ENCODE results near the gene CCDC59. TPM values are rescaled to one million over a fixed set of nuclear protein-coding genes. Genes with fewer than 3 reads are reported as not detected.
A peak's percentile ranks its signal among the peaks of the same experiment; 100 is the strongest.

The CCDC59 gene
- polyA plus RNA-seq (8.5 to 41.9 TPM (median 29.5 TPM) in 3 replicates), polyA minus RNA-seq (2.9 to 5.7 TPM (median 5.3 TPM) in 3 replicates)
- polyA plus RNA-seq (2011; ENCODE audit: low read depth): 117 TPM
- polyA plus RNA-seq (2011; cell fraction: cytosol; rRNA removed): 12.4 and 20.5 TPM in 2 replicates
- polyA plus RNA-seq (2011; cell fraction: nucleus; rRNA removed): 8.2 and 15.2 TPM in 2 replicates
- 36.9 and 38.5 TPM in 2 replicates for polyA plus RNA-seq (2012; ENCODE audit: low replicate concordance)
- polyA minus RNA-seq (2011; cell fraction: cytosol; rRNA and poly(A)+ RNA removed): 10.2 TPM
- polyA minus RNA-seq (2011; cell fraction: nucleus; rRNA and poly(A)+ RNA removed): 1.9 and 4.7 TPM in 2 replicates

DNA sequence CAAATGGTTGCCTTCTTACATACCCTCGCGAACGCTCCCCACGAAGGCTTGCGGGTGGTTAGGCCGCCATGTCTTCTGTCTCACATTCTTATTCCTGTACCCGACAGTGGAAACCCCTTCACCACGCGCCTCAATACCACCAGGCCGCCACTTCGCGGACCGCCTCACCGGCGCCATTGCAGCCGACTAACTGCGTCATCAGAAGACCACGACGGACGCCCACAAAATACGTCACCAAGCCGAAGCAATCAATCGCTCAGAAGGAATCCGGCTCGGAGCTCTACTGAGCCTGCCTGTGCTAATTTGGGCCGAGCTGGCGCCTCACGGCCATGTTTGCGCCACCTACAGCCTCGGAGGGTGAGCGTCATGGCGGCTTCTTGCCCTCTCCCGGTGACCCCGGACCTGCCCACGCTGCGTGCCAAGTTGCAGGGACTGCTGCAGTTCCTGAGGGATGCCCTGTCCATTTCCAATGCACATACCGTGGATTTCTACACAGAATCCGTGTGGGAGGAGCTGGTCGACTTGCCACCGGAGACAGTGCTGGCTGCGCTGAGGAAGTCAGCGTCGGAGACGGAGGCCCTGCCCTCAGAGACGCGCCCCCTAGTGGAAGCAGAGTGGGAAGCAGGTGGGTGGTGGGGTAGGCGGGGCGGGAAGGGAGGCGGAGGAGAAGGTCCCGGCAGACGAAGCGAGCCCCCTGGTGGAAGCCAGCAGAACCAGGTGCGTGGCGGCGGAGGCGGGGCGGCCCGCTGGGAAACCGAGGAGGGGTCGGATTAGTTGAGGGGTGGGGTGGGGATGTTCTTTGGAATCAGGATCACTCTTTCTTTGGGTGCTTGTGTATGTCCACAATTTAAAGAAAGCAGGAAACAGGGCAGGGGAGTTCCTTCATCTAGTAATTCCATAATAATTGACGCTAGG lies at the start of gene CCDC59, which contains the start of gene METTL25:
TSS of gene CCDC59 (minus strand) at position 188 of the 915 bp plus-strand sequence. CDS start at position 177, 11 bp downstream.
TSS of gene METTL25 (plus strand) at position 330 of the 915 bp plus-strand sequence. CDS start at position 367, 37 bp downstream.
- Histone ChIP-seq H3K27me3 (ENCODE audit: control insufficient read depth, extremely low read depth, insufficient read depth, low read length) (no peaks in the 10 kb centered on the region), H3K9me3 (ENCODE audit: control insufficient read depth, low read depth, low read length) (no peaks in the 10 kb centered on the region), H3K4me3 (ENCODE audit: control insufficient read depth in 2 of 3, extremely low read depth in 1 of 3, insufficient read depth in 2 of 3, low read depth in 1 of 3, low read length in 3 of 3) (peak within 1 kb of the TSS; percentile 88 to 99 (median 99)), H3K79me2 (ENCODE audit: control insufficient read depth, insufficient read depth, low read length) (peaks cover 28% of the 10 kb centered on the region), H3K27ac (ENCODE audit: control insufficient read depth, insufficient read depth, low read length) (peak within 1 kb of the TSS; percentile 99), H3K4me2 (ENCODE audit: control insufficient read depth, extremely low read depth, insufficient read depth, low read depth, low read length) (peak within 1 kb of the TSS; percentile 78), H3K9ac (ENCODE audit: control insufficient read depth, extremely low read depth, insufficient read depth, low read length) (peak within 1 kb of the TSS; percentile 99), H2AFZ (ENCODE audit: control insufficient read depth, low read length) (peak within 1 kb of the TSS; percentile 99), H4K20me1 (ENCODE audit: control insufficient read depth, extremely low read depth, insufficient read depth, low read length) (no peaks in the 10 kb centered on the region), H3K36me3 (ENCODE audit: control insufficient read depth in 2 of 2, extremely low read depth in 1 of 2, insufficient read depth in 2 of 2, low read length in 2 of 2) (peaks cover 5 to 6% of the 10 kb centered on the region in 2 experiments), H3K9me1 (ENCODE audit: control insufficient read depth, extremely low read depth, insufficient read depth, low read length) (no peaks in the 10 kb centered on the region), H3K4me1 (ENCODE audit: control insufficient read depth, extremely low read depth, insufficient read depth, low read length) (peaks cover 9% of the 10 kb centered on the region)
- DNase-seq (ENCODE audit: low read depth, low spot score) (peak; percentile 69), FAIRE-seq (peak; percentile 80)
- dilution Hi-C loops (cut with MboI; ENCODE audit: extremely low pct_ligation_motif_present, low sequenced_read_pairs): no loop called here
- TF ChIP-seq EZH2 (IDR thresholded peaks at IDR 0.05; ENCODE audit: low read length): no peak
- TF ChIP-seq CTCF (optimal IDR thresholded peaks at IDR 0.05 in 1 of 3, IDR thresholded peaks at IDR 0.05 in 1 of 3, conservative IDR thresholded peaks at IDR 0.05 in 1 of 3; ENCODE audit: extremely low read depth in 1 of 3, insufficient read depth in 2 of 3, low read length in 3 of 3): peak; percentile 82 to 97 (median 96)

- H3K9me3 ChIP-seq (ENCODE audit: control insufficient read depth, low read depth, low read length): no peaks in the 10 kb centered on the region
- H3K4me3 ChIP-seq (ENCODE audit: control insufficient read depth in 2 of 3, extremely low read depth in 1 of 3, insufficient read depth in 2 of 3, low read depth in 1 of 3, low read length in 3 of 3): no peak overlapping the region
- no peak overlapping the region for H3K4me2 ChIP-seq (ENCODE audit: control insufficient read depth, extremely low read depth, insufficient read depth, low read depth, low read length)
- peaks cover 2% of the 10 kb centered on the region for H3K4me1 ChIP-seq (ENCODE audit: control insufficient read depth, extremely low read depth, insufficient read depth, low read length)
- no peaks in the 10 kb centered on the region for H3K79me2 ChIP-seq (ENCODE audit: control insufficient read depth, insufficient read depth, low read length)
- H4K20me1 ChIP-seq (ENCODE audit: control insufficient read depth, extremely low read depth, insufficient read depth, low read length): no peaks in the 10 kb centered on the region
- no peaks in the 10 kb centered on the region for H3K36me3 ChIP-seq (ENCODE audit: control insufficient read depth in 2 of 2, extremely low read depth in 1 of 2, insufficient read depth in 2 of 2, low read length in 2 of 2)
- dilution Hi-C loops (cut with MboI; ENCODE audit: extremely low pct_ligation_motif_present, low sequenced_read_pairs): no loop called here
- DNase-seq (ENCODE audit: low read depth, low spot score) (no peak), FAIRE-seq (no peak)
- no peaks in the 10 kb centered on the region for H3K9me1 ChIP-seq (ENCODE audit: control insufficient read depth, extremely low read depth, insufficient read depth, low read length)
- H3K9ac ChIP-seq (ENCODE audit: control insufficient read depth, extremely low read depth, insufficient read depth, low read length): no peak overlapping the region
- H2AFZ ChIP-seq (ENCODE audit: control insufficient read depth, low read length): no peak overlapping the region
- H3K27ac ChIP-seq (ENCODE audit: control insufficient read depth, insufficient read depth, low read length): no peak overlapping the region
- H3K27me3 ChIP-seq (ENCODE audit: control insufficient read depth, extremely low read depth, insufficient read depth, low read length): no peaks in the 10 kb centered on the region
- TF ChIP-seq EZH2 (IDR thresholded peaks at IDR 0.05; ENCODE audit: low read length) (no peak), CTCF (optimal IDR thresholded peaks at IDR 0.05 in 1 of 3, IDR thresholded peaks at IDR 0.05 in 1 of 3, conservative IDR thresholded peaks at IDR 0.05 in 1 of 3; ENCODE audit: extremely low read depth in 1 of 3, insufficient read depth in 2 of 3, low read length in 3 of 3) (no peak)
These were observed 49.3 kb upstream of the CCDC59 start for GRCh38 chr12:82407481-82407880.

Data from keratinocyte (primary cell).